ENCODE results near the gene ANKRD11. TPM values are rescaled to one million over a fixed set of nuclear protein-coding genes. Genes with fewer than 3 reads are reported as not detected.
A peak's percentile ranks its signal among the peaks of the same experiment; 100 is the strongest.

The ANKRD11 gene
- total RNA-seq, 1 experiment from 2014 or later, result 99.4 TPM

- Histone ChIP-seq H3K4me3 (ENCODE audit: low read depth in 2 of 2, low read length in 2 of 2) (no peak overlapping the region), H3K9me3 (ENCODE audit: control insufficient read depth, insufficient read depth, low read depth, low read length) (no peaks in the 10 kb centered on the region), H3K27me3 (ENCODE audit: control insufficient read depth, insufficient read depth, low read length) (no peaks in the 10 kb centered on the region), H3K27ac (ENCODE audit: low read length) (peak overlapping the region; percentile 54), H3K4me1 (ENCODE audit: control insufficient read depth, insufficient read depth, low read length) (peaks cover 36% of the 10 kb centered on the region), H3K36me3 (ENCODE audit: control insufficient read depth, insufficient read depth, low read length) (no peaks in the 10 kb centered on the region)
- ATAC-seq (peak; percentile 25), DNase-seq (ENCODE audit: low read depth, low spot score) (no peak)
- no TSS peak for BruUV-seq (replicated peaks)
- in situ Hi-C loops (cut with HindIII; ENCODE audit: low pct_unique_long_range_greater_than_20kb, low sequenced_read_pairs) (no loop called here), intact Hi-C loops (cut with micrococcal nuclease; ENCODE audit: unreplicated experiment) (no loop called here)
- CTCF ChIA-PET, result no interaction called here
- no peak for TF ChIP-seq POLR2AphosphoS5 (IDR thresholded peaks at IDR 0.05; ENCODE audit: low read depth, low read length)
- TF ChIP-seq REST (IDR thresholded peaks at IDR 0.05; ENCODE audit: insufficient read depth in 1 of 2, low read depth in 2 of 2, low read length in 1 of 2), result no peak
- no peak for TF ChIP-seq TCF7L2 (IDR thresholded peaks at IDR 0.05; ENCODE audit: low read depth, low read length)
- no peak for TF ChIP-seq CTCF (IDR thresholded peaks at IDR 0.05)
- TF ChIP-seq SIN3A (IDR thresholded peaks at IDR 0.05; ENCODE audit: borderline replicate concordance, insufficient read depth, low read depth, low read length), result no peak
- POLR2A ChIA-PET, result interaction anchor here (0.8 kb wide), 1 partner anchor 9 kb away, joined by 3 read pairs; no protein-coding TSS in a partner anchor
Observed at GRCh38 chr16:89266521-89267134, 223.7 kb downstream of the ANKRD11 start.

DNA sequence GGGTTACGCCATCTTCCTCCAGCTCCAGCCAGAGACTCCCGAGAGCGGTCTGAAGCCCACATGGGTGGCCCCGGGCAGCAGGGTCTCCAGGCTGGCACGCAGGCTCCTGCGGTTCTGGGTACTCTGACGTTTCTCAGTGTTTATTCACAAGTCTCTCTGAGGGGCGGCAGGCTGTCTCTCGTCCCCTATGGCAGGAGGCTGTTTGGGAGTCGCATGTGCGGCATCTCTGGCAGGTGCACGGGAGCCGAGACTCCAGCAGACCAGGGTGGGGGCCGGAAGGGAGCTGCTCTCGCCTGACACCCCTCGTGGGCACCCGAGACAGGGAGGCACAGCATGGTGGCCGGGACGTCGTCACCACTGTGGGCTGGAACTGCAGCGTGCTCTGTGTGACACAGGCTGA lies 224.7 kb downstream of the ANKRD11 start:
- no TSS peak for BruUV-seq (replicated peaks)
- TF ChIP-seq TCF7L2 (IDR thresholded peaks at IDR 0.05; ENCODE audit: low read depth, low read length), result no peak
- TF ChIP-seq CTCF (IDR thresholded peaks at IDR 0.05), result no peak
- no peak for TF ChIP-seq REST (IDR thresholded peaks at IDR 0.05; ENCODE audit: insufficient read depth in 1 of 2, low read depth in 2 of 2, low read length in 1 of 2)
- no peak for TF ChIP-seq SIN3A (IDR thresholded peaks at IDR 0.05; ENCODE audit: borderline replicate concordance, insufficient read depth, low read depth, low read length)
- TF ChIP-seq POLR2AphosphoS5 (IDR thresholded peaks at IDR 0.05; ENCODE audit: low read depth, low read length), result no peak

More for the DNA sequence above, 224.7 kb downstream of the ANKRD11 start:
- Histone ChIP-seq H3K27me3 (ENCODE audit: control insufficient read depth, insufficient read depth, low read length) (no peaks in the 10 kb centered on the region), H3K4me1 (ENCODE audit: control insufficient read depth, insufficient read depth, low read length) (peaks cover 31% of the 10 kb centered on the region), H3K4me3 (ENCODE audit: low read depth in 2 of 2, low read length in 2 of 2) (no peak overlapping the region), H3K27ac (ENCODE audit: low read length) (0 out of 2 replicates have a peak overlapping the region, but pooled peaks have one; percentile 12), H3K36me3 (ENCODE audit: control insufficient read depth, insufficient read depth, low read length) (no peaks in the 10 kb centered on the region), H3K9me3 (ENCODE audit: control insufficient read depth, insufficient read depth, low read depth, low read length) (no peaks in the 10 kb centered on the region)
- no peak; the same call in 1 of the 2 replicates for ATAC-seq
- CTCF ChIA-PET, result no interaction called here
- intact Hi-C loops (cut with micrococcal nuclease; ENCODE audit: unreplicated experiment) (no loop called here), in situ Hi-C loops (cut with HindIII; ENCODE audit: low pct_unique_long_range_greater_than_20kb, low sequenced_read_pairs) (no loop called here)
- POLR2A ChIA-PET, result no interaction called here
- no peak for DNase-seq (ENCODE audit: low read depth, low spot score)

All from Panc1 (cell line).